Activated naive CD4-positive, alpha-beta T cell treated with anti-CD3 and anti-CD28 coated beads, Interleukin-2, amount 50 U/mL, for 16 hours (primary cell): Measurements from ENCODE around the gene ZNF732.
"Not testable (repeated sequence)": the region's sequence is repeated elsewhere in the genome, so short reads cannot be mapped to it uniquely, and the experiment has no call there.

ENCODE experiments used
- DNase-seq: peaks from one replicate; pipeline ENCODE4 v3.0.0-alpha.2; 2020

Gene ZNF732

GRCh38 chr4:304969-305680 lies at the start of gene ZNF732:
Gene ZNF732 (minus strand): TSS chr4:305474. CDS start chr4:305310, 164 bp downstream.
- no peak for DNase-seq

- DNase-seq, result no peak
Observed at GRCh38 chr4:340011-340410, 34.7 kb upstream of the ZNF732 start.

- no peak for DNase-seq
Observed at GRCh38 chr4:338759-339097, 33.5 kb upstream of the ZNF732 start.

GRCh38 chr4:337932-338758 lies 32.9 kb upstream of the ZNF732 start:
- peak; percentile 68 for DNase-seq

GRCh38 chr4:337143-337931 lies 32.1 kb upstream of the ZNF732 start, which contains the start of gene ZNF141:
Gene ZNF141 (plus strand): TSS chr4:337814. CDS start chr4:337984, 170 bp downstream.
- peak; percentile 89 for DNase-seq

- no peak for DNase-seq
Observed at GRCh38 chr4:336893-337142, 31.5 kb upstream of the ZNF732 start.

GRCh38 chr4:336099-336892 lies 31.0 kb upstream of the ZNF732 start:
- peak; percentile 11 for DNase-seq

- no peak for DNase-seq
Observed at GRCh38 chr4:335515-335914, 30.2 kb upstream of the ZNF732 start.

- DNase-seq, result no peak
Observed at GRCh38 chr4:328729-329128, 23.5 kb upstream of the ZNF732 start.

- DNase-seq, result no peak
Observed at GRCh38 chr4:314296-314903, 9.1 kb upstream of the ZNF732 start.

GRCh38 chr4:309807-310206 lies 4.5 kb upstream of the ZNF732 start:
- DNase-seq, result no peak

GRCh38 chr4:306551-306961 lies 1.3 kb upstream of the ZNF732 start:
- no peak for DNase-seq

- not testable (repeated sequence) for DNase-seq
Observed at GRCh38 chr4:304516-304915, 758 bp downstream of the ZNF732 start.

GRCh38 chr4:302381-302780 lies 2.9 kb downstream of the ZNF732 start:
- no peak for DNase-seq

- DNase-seq, result no peak
Observed at GRCh38 chr4:294732-295131, 10.5 kb downstream of the ZNF732 start.

GRCh38 chr4:288891-289290 lies 16.4 kb downstream of the ZNF732 start:
- no peak for DNase-seq

- DNase-seq, result no peak
Observed at GRCh38 chr4:273309-274017, 31.8 kb downstream of the ZNF732 start.

GRCh38 chr4:271492-272103 lies 33.7 kb downstream of the ZNF732 start:
- no peak for DNase-seq

- DNase-seq, result not testable (repeated sequence)
Observed at GRCh38 chr4:259240-259639, 46.0 kb downstream of the ZNF732 start.

GRCh38 chr4:256492-256891 lies 48.8 kb downstream of the ZNF732 start:
- no peak for DNase-seq
